Hematopoietic multipotent progenitor cell (in vitro differentiated cells): ENCODE measurements around the gene ZBED4. TPM values are rescaled to one million over a fixed set of nuclear protein-coding genes. Genes with fewer than 3 reads are reported as not detected.

ENCODE experiments used
- DNase-seq, 3 donors: peaks; one replicate each; pipeline ENCODE4 v3.0.0-alpha.2; 2011 to 2015; ENCODE audit warnings: low read depth in 2 of 3, low spot score in 2 of 3
- total RNA-seq: library from RNA; depleted of rRNA; stranded (reverse); fragments of >200 nt; gene quantifications from one replicate; pipeline ENCODE4 v1.2.3, GENCODE V29; 2012

Gene ZBED4
- total RNA-seq, 1 donor = 31.2 TPM

GRCh38 chr22:49899530-49899929, 45.9 kb downstream of the ZBED4 start:
- DNase-seq = no peak

GRCh38 chr22:49900441-49901230, 47.0 kb downstream of the ZBED4 start:
- DNase-seq = no peak

- DNase-seq = no peak
These were observed 47.8 kb downstream of the ZBED4 start for GRCh38 chr22:49901457-49901856.

- no peak for DNase-seq
These were observed 49.8 kb downstream of the ZBED4 start for GRCh38 chr22:49903322-49904039.

GRCh38 chr22:49904040-49904369, 50.4 kb downstream of the ZBED4 start:
- no peak for DNase-seq

GRCh38 chr22:49905465-49905864, 51.8 kb downstream of the ZBED4 start:
- DNase-seq = no peak

- DNase-seq = no peak
These were observed 52.6 kb downstream of the ZBED4 start for GRCh38 chr22:49906071-49906798.

GRCh38 chr22:49906799-49907290, 53.2 kb downstream of the ZBED4 start:
- no peak for DNase-seq

GRCh38 chr22:49907807-49908206, 54.2 kb downstream of the ZBED4 start:
- no peak for DNase-seq

GRCh38 chr22:49909476-49910205, 56.0 kb downstream of the ZBED4 start:
- DNase-seq = no peak

- DNase-seq = no peak
These were observed 56.8 kb downstream of the ZBED4 start for GRCh38 chr22:49910229-49911155.

GRCh38 chr22:49911881-49912625, 58.4 kb downstream of the ZBED4 start:
- DNase-seq = no peak

GRCh38 chr22:49913026-49913425, 59.4 kb downstream of the ZBED4 start:
- DNase-seq = no peak

GRCh38 chr22:49913446-49913845, 59.8 kb downstream of the ZBED4 start:
- no peak for DNase-seq

- DNase-seq = no peak
These were observed 60.6 kb downstream of the ZBED4 start for GRCh38 chr22:49914256-49914655.

GRCh38 chr22:49915610-49916009, 62.0 kb downstream of the ZBED4 start:
- DNase-seq = no peak

- DNase-seq = no peak
These were observed 63.2 kb downstream of the ZBED4 start for GRCh38 chr22:49916831-49917230.

GRCh38 chr22:49917974-49918910, 64.6 kb downstream of the ZBED4 start, which contains the start of the genes ALG12 and CRELD2:
Gene ALG12 (minus strand): TSS chr22:49918438. CDS start chr22:49913765, 4,673 bp downstream.
Gene CRELD2 (plus strand): TSS chr22:49918634. CDS start chr22:49918770, 136 bp downstream.
- peak; percentile 90 to 97 (median 97) for DNase-seq
